Astrocyte of the spinal cord (primary cell): ENCODE results near the gene TMEM164.

ENCODE experiments used
- DNase-seq: peaks from one replicate; pipeline ENCODE4 v3.0.0; 2011; ENCODE audit warnings: low read depth, low spot score
- H3K4me3 ChIP-seq: 2 replicates; pipeline ENCODE4 v1.5.1; 2011; ENCODE audit warnings: low read depth, mild to moderate bottlenecking, low read length, moderate library complexity
- in situ Hi-C: cut with HindIII; loops from 2 replicates; pipeline ENCODE4 v1.10.0; 2017; ENCODE audit warnings: low sequenced_read_pairs
- TF ChIP-seq, protein P1 (sequence below): IDR thresholded peaks from 2 replicates; pipeline ENCODE4 v1.5.1; 2012; ENCODE audit warnings: low read depth, mild to moderate bottlenecking, low read length, inconsistent platforms

TMEM164 gene

GRCh38 chrX:110182362-110182761 lies 179.4 kb downstream of the TMEM164 start:
- H3K4me3 ChIP-seq = no peak overlapping the region
- DNase-seq = no peak
- TF ChIP-seq, protein P1, sequence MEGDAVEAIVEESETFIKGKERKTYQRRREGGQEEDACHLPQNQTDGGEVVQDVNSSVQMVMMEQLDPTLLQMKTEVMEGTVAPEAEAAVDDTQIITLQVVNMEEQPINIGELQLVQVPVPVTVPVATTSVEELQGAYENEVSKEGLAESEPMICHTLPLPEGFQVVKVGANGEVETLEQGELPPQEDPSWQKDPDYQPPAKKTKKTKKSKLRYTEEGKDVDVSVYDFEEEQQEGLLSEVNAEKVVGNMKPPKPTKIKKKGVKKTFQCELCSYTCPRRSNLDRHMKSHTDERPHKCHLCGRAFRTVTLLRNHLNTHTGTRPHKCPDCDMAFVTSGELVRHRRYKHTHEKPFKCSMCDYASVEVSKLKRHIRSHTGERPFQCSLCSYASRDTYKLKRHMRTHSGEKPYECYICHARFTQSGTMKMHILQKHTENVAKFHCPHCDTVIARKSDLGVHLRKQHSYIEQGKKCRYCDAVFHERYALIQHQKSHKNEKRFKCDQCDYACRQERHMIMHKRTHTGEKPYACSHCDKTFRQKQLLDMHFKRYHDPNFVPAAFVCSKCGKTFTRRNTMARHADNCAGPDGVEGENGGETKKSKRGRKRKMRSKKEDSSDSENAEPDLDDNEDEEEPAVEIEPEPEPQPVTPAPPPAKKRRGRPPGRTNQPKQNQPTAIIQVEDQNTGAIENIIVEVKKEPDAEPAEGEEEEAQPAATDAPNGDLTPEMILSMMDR = no peak
- in situ Hi-C loops = no loop called here

- no peak overlapping the region for H3K4me3 ChIP-seq
- no peak for DNase-seq
- in situ Hi-C loops = no loop called here
- TF ChIP-seq, protein P1 = no peak
These were observed 180.0 kb downstream of the TMEM164 start for GRCh38 chrX:110182865-110183264.

GRCh38 chrX:110183314-110183713 lies 180.4 kb downstream of the TMEM164 start:
- TF ChIP-seq, protein P1 = no peak
- no peak for DNase-seq
- in situ Hi-C loops = no loop called here
- H3K4me3 ChIP-seq = no peak overlapping the region

- TF ChIP-seq, protein P1 = no peak
- in situ Hi-C loops = no loop called here
- H3K4me3 ChIP-seq = no peak overlapping the region
- peak; percentile 33 for DNase-seq
These were observed 186.0 kb downstream of the TMEM164 start for GRCh38 chrX:110188701-110189558.

DNA sequence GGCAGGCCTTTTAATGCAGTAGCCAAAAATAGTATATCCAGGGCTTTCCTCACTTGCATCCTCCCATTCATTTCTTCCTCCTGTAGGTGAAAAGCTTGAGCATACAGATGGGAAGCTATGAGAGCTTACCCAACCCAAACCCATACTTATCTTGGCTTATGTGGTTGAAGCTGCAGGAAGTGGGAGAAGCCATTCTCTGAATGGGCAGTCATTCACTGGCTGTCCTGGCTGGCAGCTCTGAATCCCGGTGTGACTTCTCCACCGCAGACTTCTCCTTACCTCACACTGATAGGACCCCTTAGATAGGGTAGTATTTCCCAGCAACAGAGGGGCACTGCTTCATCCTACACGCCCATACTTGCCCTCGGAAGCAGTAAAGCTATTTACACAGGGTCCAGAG lies 189.6 kb downstream of the TMEM164 start:
- no peak for DNase-seq
- no peak overlapping the region for H3K4me3 ChIP-seq
- in situ Hi-C loops = no loop called here
- TF ChIP-seq, protein P1 = no peak

DNA sequence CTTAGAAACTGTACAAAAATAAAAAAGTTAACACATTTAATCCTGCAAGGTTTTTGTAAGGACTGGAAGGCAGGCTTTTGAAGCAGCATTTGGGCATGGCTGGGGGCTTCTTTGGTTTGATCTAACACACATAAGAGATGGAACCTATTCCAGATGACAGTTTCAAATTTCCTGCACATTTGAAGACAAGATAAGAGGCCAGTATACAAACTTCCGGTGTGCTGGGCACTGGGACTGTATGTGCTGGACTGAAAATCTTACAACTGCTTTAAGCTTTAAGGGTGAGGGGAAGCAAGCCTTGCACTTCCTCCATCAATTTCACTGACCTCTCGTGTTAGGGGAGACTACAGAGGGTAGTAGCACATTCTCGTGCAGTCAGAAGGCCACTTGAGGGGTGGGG lies 192.1 kb downstream of the TMEM164 start:
- DNase-seq = no peak
- no peak overlapping the region for H3K4me3 ChIP-seq
- TF ChIP-seq, protein P1 = no peak
- in situ Hi-C loops = no loop called here
